SH-SY5Y (cell line): Measurements from ENCODE around the gene NR2F1-AS1.

Experiments
- GATA2 ChIP-seq: IDR thresholded peaks from 2 replicates; pipeline ENCODE4 v1.6.1; 2011; ENCODE audit warnings: mild to moderate bottlenecking, low read depth, low read length
- GATA3 ChIP-seq: IDR thresholded peaks from 2 replicates; pipeline ENCODE4 v1.6.1; 2011; ENCODE audit warnings: low read depth, mild to moderate bottlenecking, low read length, moderate library complexity

DNA sequence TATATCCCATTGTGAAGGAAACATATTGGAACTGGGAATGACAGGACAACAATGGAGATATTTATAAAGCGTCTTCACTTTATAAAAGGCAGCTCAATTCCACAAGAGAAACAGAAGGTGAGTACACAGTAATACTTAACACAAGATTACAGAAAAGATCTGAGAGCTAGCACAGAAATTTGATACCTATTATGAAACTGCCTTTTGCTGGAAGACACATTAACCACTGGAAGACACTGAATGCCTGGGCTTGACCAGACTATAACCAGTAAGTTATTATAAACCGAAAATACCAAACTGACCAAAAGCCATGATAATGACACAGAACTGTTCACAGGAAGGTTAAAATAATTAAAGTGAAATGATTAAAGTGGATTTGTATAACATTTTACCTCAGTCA lies 195.4 kb downstream of the NR2F1-AS1 start:
- TF ChIP-seq GATA3 (no peak), GATA2 (no peak)
